Measurements from ENCODE around the gene PFDN2. TPM values are rescaled to one million over a fixed set of nuclear protein-coding genes. Genes with fewer than 3 reads are reported as not detected.

The PFDN2 gene
- total and polyA plus RNA-seq, 2 of the 8 experiments (the other 6 are each of a cell fraction or from before 2014, with no cell fraction given): 66.2 to 71.2 TPM

DNA sequence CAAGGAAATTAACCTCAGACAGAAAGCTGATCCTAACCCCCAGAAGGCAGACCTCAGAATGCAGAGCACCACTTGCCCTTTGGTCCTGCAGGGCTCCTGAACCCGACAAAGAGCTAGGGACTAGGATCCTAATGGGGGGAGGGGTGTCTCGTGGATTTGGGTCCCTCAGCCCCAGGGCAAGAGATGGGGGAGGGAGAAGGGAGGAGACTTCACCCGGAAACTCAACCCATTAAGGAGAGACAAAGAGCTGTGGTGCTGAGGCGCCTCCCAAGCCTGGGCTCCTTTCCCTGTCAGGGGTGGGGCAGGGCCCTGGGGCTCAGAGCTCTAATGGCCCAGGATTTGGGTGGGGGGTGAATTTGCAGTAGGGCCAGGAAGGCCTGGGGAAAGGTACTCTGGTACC lies 31.4 kb downstream of the PFDN2 start:
- 85% methylated on average over 4 of the region's 4 CpGs; no CpG with 5 or more reads in 1 of the 2 experiments for WGBS, 2 experiments (ENCODE audit: extremely low coverage in 1 of 2, insufficient coverage in 1 of 2, insufficient read length in 1 of 2, insufficient replicate concordance in 2 of 2, low coverage in 1 of 2, low lambda C conversion rate in 2 of 2, missing lambda C conversion rate in 1 of 2)
- no peak overlapping the region for H2BK5ac ChIP-seq (ENCODE audit: low read depth, low read length)
- H3K14ac ChIP-seq (ENCODE audit: insufficient read length): no peak overlapping the region
- H2AFZ ChIP-seq (ENCODE audit: low read length): no peak overlapping the region
- no peak overlapping the region for H2BK15ac ChIP-seq (ENCODE audit: low read length)
- ChIA-PET CTCF (ENCODE audit: partially characterized antibody) (interaction anchor here (1.3 to 11.9 kb wide), 5 partner anchors 12 to 132 kb away, joined by 3 to 156 read pairs (median 5); partner anchors contain the start of genes ARHGAP30, ITLN2 and KLHDC9), POLR2A (ENCODE audit: partially characterized antibody) (no interaction called here)
- no peak for FAIRE-seq
- no peaks in the 10 kb centered on the region for H3K9me3 ChIP-seq (ENCODE audit: insufficient read depth in 2 of 2, low read depth in 1 of 2, low read length in 1 of 2)
- no peak overlapping the region for H4K91ac ChIP-seq (replicated peaks; ENCODE audit: insufficient read length, low read length)
- H3K79me1 ChIP-seq (ENCODE audit: low read depth, low read length): no peaks in the 10 kb centered on the region
- H3K4ac ChIP-seq (replicated peaks; ENCODE audit: insufficient read length, low read depth, low read length): no peak overlapping the region
- H2BK120ac ChIP-seq (replicated peaks; ENCODE audit: low read depth, low read length): no peak overlapping the region
- no peak overlapping the region for H4K5ac ChIP-seq (ENCODE audit: insufficient read length, low read depth, low read length)
- H3K4me2 ChIP-seq (ENCODE audit: insufficient read depth in 1 of 2, low read depth in 2 of 2, low read length in 2 of 2): no peak overlapping the region
- H3K27me3 ChIP-seq (replicated peaks in 1 of 4; ENCODE audit: control insufficient read depth in 3 of 4, extremely low read depth in 1 of 4, insufficient read depth in 3 of 4, low read length in 3 of 4): no peaks in the 10 kb centered on the region
- H3K56ac ChIP-seq (replicated peaks; ENCODE audit: insufficient read length, low read depth, low read length): no peak overlapping the region
- no peak overlapping the region for H3K23ac ChIP-seq (ENCODE audit: insufficient read length)
- no peak overlapping the region for H2BK20ac ChIP-seq (ENCODE audit: low read length)
- DNase-seq (ENCODE audit: low read depth in 1 of 2, low spot score in 2 of 2): no peak
- H3K9ac ChIP-seq (replicated peaks in 1 of 4; ENCODE audit: extremely low read depth in 1 of 4, low read depth in 3 of 4, low read length in 3 of 4): 0 out of 7 replicates have a peak overlapping the region, but pooled peaks of 1 of the 4 experiments have one; percentile 8
- no peaks in the 10 kb centered on the region for H3K79me2 ChIP-seq (ENCODE audit: control insufficient read depth in 1 of 2, insufficient read depth in 2 of 2, low read length in 2 of 2)
- no peak overlapping the region for H2AK5ac ChIP-seq (ENCODE audit: low read depth, low read length)
- H2BK12ac ChIP-seq (ENCODE audit: low read depth, low read length): no peak overlapping the region; the same call in 1 of the 2 replicates
- no peak overlapping the region for H3K4me3 ChIP-seq (ENCODE audit: extremely low read depth in 1 of 4, insufficient read depth in 2 of 4, low read depth in 3 of 4, low read length in 4 of 4)
- H3K4me1 ChIP-seq (replicated peaks in 1 of 4; ENCODE audit: control insufficient read depth in 3 of 4, insufficient read depth in 4 of 4, low read length in 3 of 4): peaks cover 0 to 12% (median 0%) of the 10 kb centered on the region in 4 experiments; a peak in 3 of 7 replicates
- H4K8ac ChIP-seq (ENCODE audit: extremely low read depth, insufficient read depth, low read length): no peak overlapping the region
- H3K23me2 ChIP-seq (ENCODE audit: low read depth, low read length): peaks cover 2% of the 10 kb centered on the region; the same call in 1 of the 2 replicates
- H3K27ac ChIP-seq (ENCODE audit: low read depth, low read length): no peak overlapping the region
- no peaks in the 10 kb centered on the region for H3K36me3 ChIP-seq (ENCODE audit: control insufficient read depth in 2 of 4, insufficient read depth in 4 of 4, low read length in 3 of 4)
- H4K20me1 ChIP-seq (replicated peaks in 1 of 2; ENCODE audit: control insufficient read depth in 1 of 2, insufficient read depth in 2 of 2, low read length in 2 of 2): no peaks in the 10 kb centered on the region
- no peak overlapping the region for H3K18ac ChIP-seq (ENCODE audit: extremely low read depth, low read length)
- TF ChIP-seq RFX5 (IDR thresholded peaks at IDR 0.05; ENCODE audit: borderline replicate concordance, low read depth, low read length) (no peak), KDM4A (IDR thresholded peaks at IDR 0.05; ENCODE audit: low read depth, low read length, severe bottlenecking) (no peak), RNF2 (IDR thresholded peaks at IDR 0.05; ENCODE audit: borderline replicate concordance, low read depth, low read length, missing control alignments, poor library complexity, severe bottlenecking) (no peak), POU5F1 (IDR thresholded peaks at IDR 0.05; ENCODE audit: low read depth, low read length) (no peak), FOSL1 (IDR thresholded peaks at IDR 0.05; ENCODE audit: insufficient read depth, low read depth, low read length) (no peak), SUZ12 (IDR thresholded peaks at IDR 0.05; ENCODE audit: low read length) (no peak)

Measured in H1 (cell line).